IMR-90 (cell line): Measurements from ENCODE around the gene RCBTB2.

Experiments used
- BHLHE40 ChIP-seq: fragments of 150-350 bp; IDR thresholded peaks from 2 replicates; pipeline ENCODE4 v1.6.1; 2016; ENCODE audit warnings: mild to moderate bottlenecking, low read depth, low read length
- CTCF ChIP-seq: conservative IDR thresholded peaks from 2 replicates; pipeline ENCODE4 v1.5.1; 2012; ENCODE audit warnings: mild to moderate bottlenecking, low read depth, low read length, improper control_type of control experiment
- MAFK ChIP-seq: IDR thresholded peaks from 2 replicates; pipeline ENCODE4 v1.6.1; 2012; ENCODE audit warnings: low read depth, low read length, improper control_type of control experiment
- MAZ ChIP-seq: IDR thresholded peaks from 2 replicates; pipeline ENCODE4 v1.6.1; 2012; ENCODE audit warnings: low read depth, mild to moderate bottlenecking, low read length, improper control_type of control experiment, moderate library complexity, borderline replicate concordance
- MXI1 ChIP-seq: IDR thresholded peaks from 2 replicates; pipeline ENCODE4 v1.6.1; 2012; ENCODE audit warnings: low read depth, mild to moderate bottlenecking, low read length, moderate library complexity, borderline replicate concordance
- POLR2A ChIP-seq: IDR thresholded peaks from 2 replicates; pipeline ENCODE4 v1.6.1; 2012; ENCODE audit warnings: mild to moderate bottlenecking, low read depth, low read length
- RCOR1 ChIP-seq: IDR thresholded peaks from 2 replicates; pipeline ENCODE4 v1.6.1; 2012; ENCODE audit warnings: mild to moderate bottlenecking, low read length, improper control_type of control experiment; ENCODE audit not compliant: insufficient replicate concordance
- SMC3 ChIP-seq: fragments of 150-350 bp; IDR thresholded peaks from 2 replicates; pipeline ENCODE4 v1.6.1; 2016; ENCODE audit warnings: low read depth, mild to moderate bottlenecking, antibody characterized with exemption, low read length, moderate library complexity

GRCh38 chr13:48567515-48568369 is 34.9 kb upstream of the RCBTB2 start:
- no peak for TF ChIP-seq CTCF
- TF ChIP-seq RCOR1, result no peak
- no peak for TF ChIP-seq SMC3
- TF ChIP-seq MAZ, result no peak
- no peak for TF ChIP-seq MAFK
- TF ChIP-seq POLR2A, result no peak
- TF ChIP-seq BHLHE40, result no peak
- TF ChIP-seq MXI1, result no peak
